K562 (cell line): ENCODE results near the gene LRFN2. TPM values are rescaled to one million over a fixed set of nuclear protein-coding genes. Genes with fewer than 3 reads are reported as not detected.

Source experiments
- ATAC-seq: fragments of 200-7000 bp; cut with Tn5 transposase; 3 replicates; pipeline ENCODE4 v1.9.1; 2020; ENCODE audit warnings: moderate library complexity
- BruUV-seq: library from RNA; stranded (reverse); fragments of 400-500 nt; replicated peaks from 2 replicates; lab custom pipeline; 2021; lab: Mats Ljungman, UMichigan
- CTCF ChIA-PET: fragments of 300-600 bp; formaldehyde crosslinking; extraction: SDS; loops from one replicate; lab custom pipeline; 2021; ENCODE audit warnings: low intra/inter-chr PET ratio; lab: Yijun Ruan, JAX
- POLR2A ChIA-PET: fragments of 300-600, 350-650 bp; sonication (Branson Sonifier 250); formaldehyde crosslinking; extraction: SDS; loops from one replicate; lab custom pipeline; 2021; ENCODE audit warnings: antibody characterized with exemption, inconsistent platforms; lab: Yijun Ruan, JAX
- DNase-seq, 4 experiments: peaks; one replicate each; pipeline versions ENCODE4 v3.0.0 to v3.0.0-alpha.2; 2011 to 2018; ENCODE audit warnings: low spot score in 3 of 4, mixed read lengths in 3 of 4; ENCODE audit errors: extremely low read depth in 1 of 4
- FAIRE-seq: peaks from 2 replicates; lab custom pipeline; 2011; peaks lifted over from hg19 to GRCh38; lab: Jason Lieb, UNC
- H2AFZ ChIP-seq: 2 replicates; pipeline ENCODE4 v1.6.0; 2011; ENCODE audit warnings: low read depth, low read length, control low read depth, inconsistent platforms
- H3K27ac ChIP-seq: fragments of 200-600 bp; 3 replicates; pipeline ENCODE4 v1.8.0; 2011; ENCODE audit warnings: low read depth, mild to moderate bottlenecking, control low read depth, inconsistent platforms, low read length, moderate library complexity, mixed read lengths; ENCODE audit errors: extremely low read depth
- H3K27me3 ChIP-seq, 2 experiments: fragments of 300-600 bp in 1 of 2; 2 replicates in 1 of 2; 3 replicates in 1 of 2; pipeline versions ENCODE4 v1.6.0 to v1.8.0; 2011; ENCODE audit warnings: inconsistent platforms in 2 of 2, low read length in 2 of 2, mild to moderate bottlenecking in 1 of 2, mixed read lengths in 1 of 2, moderate library complexity in 1 of 2; ENCODE audit not compliant: control insufficient read depth in 2 of 2, insufficient read depth in 2 of 2
- H3K36me3 ChIP-seq: fragments of 300-600 bp; 3 replicates; pipeline ENCODE4 v1.8.0; 2011; ENCODE audit warnings: mild to moderate bottlenecking, low read length, inconsistent platforms; ENCODE audit not compliant: control insufficient read depth, insufficient read depth
- H3K4me1 ChIP-seq, 2 experiments: fragments of 200-600 bp in 1 of 2; replicated peaks in 1 of 2; 2 replicates in 1 of 2; 3 replicates in 1 of 2; pipeline versions ENCODE4 v1.5.1 to v1.8.0; 2011; ENCODE audit warnings: inconsistent platforms in 2 of 2, low read length in 2 of 2, mild to moderate bottlenecking in 1 of 2, mixed read lengths in 1 of 2, moderate library complexity in 1 of 2; ENCODE audit not compliant: control insufficient read depth in 2 of 2, insufficient read depth in 2 of 2
- H3K4me2 ChIP-seq: 2 replicates; pipeline ENCODE4 v1.6.1; 2011; ENCODE audit warnings: low read length, control low read depth, inconsistent platforms, mixed read lengths; ENCODE audit not compliant: insufficient read depth
- H3K4me3 ChIP-seq: fragments of 200-600 bp; sonication (generic), shearing (Covaris generic); 2 replicates; pipeline ENCODE4 v1.5.1; 2016; ENCODE audit warnings: control low read depth, inconsistent platforms
- H3K79me2 ChIP-seq: fragments of 200-600 bp; 3 replicates; pipeline ENCODE4 v1.8.0; 2011; ENCODE audit warnings: low read length, inconsistent platforms; ENCODE audit not compliant: control insufficient read depth, insufficient read depth
- H3K9ac ChIP-seq, 2 experiments: 2 replicates each; pipeline versions ENCODE4 v1.6.0 to v1.6.1; 2011; ENCODE audit warnings: low read depth in 2 of 2, low read length in 2 of 2, control low read depth in 1 of 2, inconsistent platforms in 1 of 2, mild to moderate bottlenecking in 1 of 2, mixed read lengths in 1 of 2; ENCODE audit not compliant: insufficient read depth in 1 of 2
- H3K9me1 ChIP-seq: one replicate; pipeline ENCODE4 v1.6.0; 2011; ENCODE audit warnings: inconsistent platforms, mild to moderate bottlenecking, low read length, moderate library complexity; ENCODE audit not compliant: control insufficient read depth, insufficient read depth
- H3K9me3 ChIP-seq: replicated peaks from 2 replicates; pipeline ENCODE4 v1.5.1; 2011; ENCODE audit warnings: low read depth, low read length, inconsistent platforms; ENCODE audit not compliant: control insufficient read depth, insufficient read depth
- H4K20me1 ChIP-seq: replicated peaks from 2 replicates; pipeline ENCODE4 v1.6.1; 2011; ENCODE audit warnings: low read length, inconsistent platforms, mixed read lengths; ENCODE audit not compliant: control insufficient read depth, insufficient read depth
- ASH1L ChIP-seq: fragments of 450-650 bp; IDR thresholded peaks from 2 replicates; pipeline ENCODE4 v1.6.1; 2018; ENCODE audit warnings: borderline replicate concordance, mild to moderate bottlenecking, low read depth; ENCODE audit not compliant: partially characterized antibody
- ELF2 ChIP-seq: fragments of 250-450 bp; sonication (Bioruptor Pico); IDR thresholded peaks from 2 replicates; pipeline ENCODE4 v1.5.0; 2021; ENCODE audit warnings: mild to moderate bottlenecking
- FOXP1 ChIP-seq: sonication (generic); formaldehyde crosslinking; IDR thresholded peaks from 2 replicates; pipeline ENCODE4 v1.8.0; 2022; ENCODE audit warnings: mild to moderate bottlenecking, missing genetic modification reagents
- GTF2A2 ChIP-seq: IDR thresholded peaks from 2 replicates; pipeline ENCODE4 v1.6.1; 2016; ENCODE audit warnings: mild to moderate bottlenecking, missing genetic modification characterization, missing compliant biosample characterization
- MCM2 ChIP-seq: fragments of 450-650 bp; IDR thresholded peaks from 2 replicates; pipeline ENCODE4 v1.6.1; 2017; ENCODE audit warnings: low read depth, mild to moderate bottlenecking
- MED1 ChIP-seq: sonication (generic); formaldehyde crosslinking; IDR thresholded peaks from 2 replicates; pipeline ENCODE4 v1.8.1; 2023; ENCODE audit warnings: missing genetic modification reagents, borderline replicate concordance
- PCBP2 ChIP-seq: fragments of 200-400 bp; formaldehyde crosslinking; IDR thresholded peaks from 2 replicates; pipeline ENCODE4 v1.6.1; 2018; ENCODE audit warnings: low read length, low read depth, mild to moderate bottlenecking, moderate library complexity; ENCODE audit not compliant: poor library complexity, severe bottlenecking
- THRA ChIP-seq: fragments of 450-650 bp; IDR thresholded peaks from 2 replicates; pipeline ENCODE4 v1.6.1; 2017; ENCODE audit warnings: mild to moderate bottlenecking, moderate library complexity
- ZBTB17 ChIP-seq: fragments of 450-650 bp; formaldehyde crosslinking; IDR thresholded peaks from 2 replicates; pipeline ENCODE4 v1.4.0; 2020; ENCODE audit warnings: mild to moderate bottlenecking
- ZFP30 ChIP-seq: fragments of 250-450 bp; sonication (Bioruptor Pico); IDR thresholded peaks from 2 replicates; pipeline ENCODE4 v1.8.0; 2022; ENCODE audit warnings: moderate library complexity, mild to moderate bottlenecking, inconsistent platforms, borderline replicate concordance
- ZFP91 ChIP-seq: sonication (generic); formaldehyde crosslinking; IDR thresholded peaks from 2 replicates; pipeline ENCODE4 v1.8.0; 2022; ENCODE audit warnings: mild to moderate bottlenecking, missing genetic modification reagents
- ZNF140 ChIP-seq: fragments of 250-450 bp; sonication (Bioruptor Pico); IDR thresholded peaks from 2 replicates; pipeline ENCODE4 v1.8.0; 2021; ENCODE audit warnings: moderate library complexity, mild to moderate bottlenecking, inconsistent platforms
- ZNF24 ChIP-seq: fragments of 450-650 bp; IDR thresholded peaks from 2 replicates; pipeline ENCODE4 v1.6.1; 2016
- WGBS: fragments of 100-300 bp; shearing (Covaris generic); methylation state at CpG from one replicate; pipeline ENCODE4 v1.1.6; 2016; ENCODE audit warnings: low coverage, mixed read lengths; ENCODE audit not compliant: insufficient coverage; ENCODE audit errors: missing lambda C conversion rate; 5-methylcytosine and 5-hydroxymethylcytosine counted together
- in situ Hi-C: fragments of 300-500 bp; cut with MboI; formaldehyde crosslinking; loops from 4 replicates; pipeline ENCODE4 v1.15.0; 2018; ENCODE audit warnings: inconsistent platforms, mixed read lengths
- intact Hi-C: fragments of 100-400 bp; cut with micrococcal nuclease; formaldehyde crosslinking; loops from 2 replicates; pipeline ENCODE4 v1.14.2; 2022
- polyA plus RNA-seq, 8 experiments: library from polyadenylated mRNA; depleted of rRNA in 4 of 8; stranded (reverse) in 5 of 8; unstranded in 3 of 8; fragments of >200 nt; fragmentation: Nextera tagmentation in 2 of 8; fragmentation: Illumina TruSeq in 1 of 8; extraction: Ambion mirVana in 2 of 8; extraction: Trizol in 1 of 8; gene quantifications; 2 replicates each; pipeline versions ENCODE4 v1.2.1 to v1.2.3, GENCODE V29; 2011 to 2014; ENCODE audit warnings: inconsistent platforms in 1 of 8, missing spikeins in 1 of 8
- total RNA-seq, 7 experiments: library from RNA; depleted of rRNA in 6 of 7; stranded (reverse); fragments of >200 nt in 6 of 7; fragmentation: Illumina TruSeq in 2 of 7; extraction: Trizol in 2 of 7; gene quantifications; 2 replicates each; pipeline versions ENCODE4 v1.2.1 to v1.2.3, GENCODE V29; 2011 to 2021; ENCODE audit warnings: low replicate concordance in 1 of 7

The LRFN2 gene
- total and polyA plus RNA-seq, 9 of the 15 experiments (the other 6 are each of a cell fraction or from before 2014, with no cell fraction given) = not detected

GRCh38 chr6:40369891-40370290, 217.3 kb downstream of the LRFN2 start:
- H3K4me1 ChIP-seq = no peaks in the 10 kb centered on the region
- FAIRE-seq = no peak
- H3K79me2 ChIP-seq = no peaks in the 10 kb centered on the region
- no peak overlapping the region for H3K4me2 ChIP-seq
- ChIA-PET CTCF (no interaction called here), POLR2A (no interaction called here)
- intact Hi-C loops = no loop called here
- TF ChIP-seq MCM2 = no peak
- no peak for TF ChIP-seq ZNF24
- H3K4me3 ChIP-seq = no peak overlapping the region
- ATAC-seq = no peak
- no peaks in the 10 kb centered on the region for H3K36me3 ChIP-seq
- DNase-seq = no peak
- no peak overlapping the region for H2AFZ ChIP-seq
- no peaks in the 10 kb centered on the region for H3K27me3 ChIP-seq
- no peaks in the 10 kb centered on the region for H3K9me1 ChIP-seq
- in situ Hi-C loops = no loop called here
- H4K20me1 ChIP-seq = no peaks in the 10 kb centered on the region
- H3K9ac ChIP-seq = no peak overlapping the region
- BruUV-seq = no TSS peak
- H3K9me3 ChIP-seq = no peaks in the 10 kb centered on the region
- 0% methylated on average over 1 of the region's 1 CpG for WGBS
- H3K27ac ChIP-seq = no peak overlapping the region

- WGBS = 2% methylated on average over 2 of the region's 2 CpGs
- no TSS peak for BruUV-seq
- H3K9ac ChIP-seq = no peak overlapping the region
Observed at GRCh38 chr6:40369042-40369441, 218.1 kb downstream of the LRFN2 start.

More at GRCh38 chr6:40369042-40369441, 218.1 kb downstream of the LRFN2 start:
- Histone ChIP-seq H4K20me1 (no peaks in the 10 kb centered on the region), H2AFZ (no peak overlapping the region), H3K4me3 (no peak overlapping the region), H3K9me3 (no peaks in the 10 kb centered on the region), H3K27me3 (no peaks in the 10 kb centered on the region), H3K79me2 (no peaks in the 10 kb centered on the region), H3K27ac (no peak overlapping the region)
- in situ Hi-C loops = no loop called here
- CTCF ChIA-PET = no interaction called here
- DNase-seq (no peak), ATAC-seq (no peak)
- no peak for TF ChIP-seq MED1 (CRISPR knock-in tag)
- TF ChIP-seq ELF2 (CRISPR knock-in tag) = no peak
- no peak for TF ChIP-seq ASH1L
- TF ChIP-seq ZNF140 (CRISPR knock-in tag) = no peak
- TF ChIP-seq THRA = no peak
- TF ChIP-seq ZBTB17 (CRISPR knock-in tag) = no peak
- no peak for TF ChIP-seq PCBP2
- TF ChIP-seq FOXP1 (CRISPR knock-in tag) = no peak
- no peak for TF ChIP-seq ZFP91 (CRISPR knock-in tag)
- no peak for TF ChIP-seq ZFP30 (CRISPR knock-in tag)
- no peak for TF ChIP-seq GTF2A2 (tag)
- TF ChIP-seq, all 486 proteins: peak for 0
- Histone ChIP-seq H3K36me3 (no peaks in the 10 kb centered on the region), H3K9me1 (no peaks in the 10 kb centered on the region), H3K4me1 (no peaks in the 10 kb centered on the region), H3K4me2 (no peak overlapping the region)
- POLR2A ChIA-PET = no interaction called here
- intact Hi-C loops = no loop called here
- no peak for FAIRE-seq
